Measurements from ENCODE around the gene NIPA2. TPM values are rescaled to one million over a fixed set of nuclear protein-coding genes. Genes with fewer than 3 reads are reported as not detected.

The NIPA2 gene
- polyA plus RNA-seq, 2 of the 4 experiments (the other 2 are of a cell fraction): 120 to 153 TPM

DNA sequence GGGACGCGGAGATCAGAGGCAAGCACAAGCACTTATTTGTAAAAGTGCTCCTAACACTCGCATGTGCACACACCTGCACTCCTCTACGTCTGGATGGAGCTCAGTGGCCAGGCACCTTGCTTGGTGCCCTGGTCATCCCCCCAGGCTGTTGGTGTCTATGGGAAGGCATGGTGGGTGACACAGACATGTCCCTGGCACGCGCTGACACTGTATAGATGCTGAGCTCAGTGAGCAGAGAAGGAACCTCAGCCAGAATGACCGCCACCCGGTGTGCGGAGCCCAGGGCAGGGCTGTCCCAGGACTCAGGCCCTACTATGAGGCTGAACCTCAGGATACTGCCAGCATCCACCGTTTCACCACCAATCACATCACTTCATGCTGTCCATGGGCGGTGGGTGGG is 64.5 kb downstream of the NIPA2 start:
- CTCF ChIA-PET: interaction anchor here (1.0 kb wide), 1 partner anchor 61 kb away, joined by 3 read pairs; no protein-coding TSS in a partner anchor
- H3K4me1 ChIP-seq: no peaks in the 10 kb centered on the region
- H3K27ac ChIP-seq: no peak overlapping the region
- TF ChIP-seq, protein P1, sequence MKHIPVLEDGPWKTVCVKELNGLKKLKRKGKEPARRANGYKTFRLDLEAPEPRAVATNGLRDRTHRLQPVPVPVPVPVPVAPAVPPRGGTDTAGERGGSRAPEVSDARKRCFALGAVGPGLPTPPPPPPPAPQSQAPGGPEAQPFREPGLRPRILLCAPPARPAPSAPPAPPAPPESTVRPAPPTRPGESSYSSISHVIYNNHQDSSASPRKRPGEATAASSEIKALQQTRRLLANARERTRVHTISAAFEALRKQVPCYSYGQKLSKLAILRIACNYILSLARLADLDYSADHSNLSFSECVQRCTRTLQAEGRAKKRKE (CRISPR knock-in tag; IDR thresholded peaks at IDR 0.05; ENCODE audit: low read depth): no peak
- TF ChIP-seq, protein P2, sequence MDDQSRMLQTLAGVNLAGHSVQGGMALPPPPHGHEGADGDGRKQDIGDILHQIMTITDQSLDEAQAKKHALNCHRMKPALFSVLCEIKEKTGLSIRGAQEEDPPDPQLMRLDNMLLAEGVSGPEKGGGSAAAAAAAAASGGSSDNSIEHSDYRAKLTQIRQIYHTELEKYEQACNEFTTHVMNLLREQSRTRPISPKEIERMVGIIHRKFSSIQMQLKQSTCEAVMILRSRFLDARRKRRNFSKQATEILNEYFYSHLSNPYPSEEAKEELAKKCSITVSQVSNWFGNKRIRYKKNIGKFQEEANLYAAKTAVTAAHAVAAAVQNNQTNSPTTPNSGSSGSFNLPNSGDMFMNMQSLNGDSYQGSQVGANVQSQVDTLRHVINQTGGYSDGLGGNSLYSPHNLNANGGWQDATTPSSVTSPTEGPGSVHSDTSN (IDR thresholded peaks at IDR 0.05): no peak
- TF ChIP-seq HEYL (CRISPR knock-in tag; IDR thresholded peaks at IDR 0.05) (no peak), TFCP2L1 (CRISPR knock-in tag; IDR thresholded peaks at IDR 0.05) (no peak), TP53 (CRISPR knock-in tag; IDR thresholded peaks at IDR 0.05) (no peak), CBX8 (IDR thresholded peaks at IDR 0.05) (no peak), EP300 (IDR thresholded peaks at IDR 0.05) (no peak), CEBPB (IDR thresholded peaks at IDR 0.05) (no peak), ZSCAN20 (CRISPR knock-in tag; IDR thresholded peaks at IDR 0.05) (no peak), NPAS2 (CRISPR knock-in tag; IDR thresholded peaks at IDR 0.05; ENCODE audit: borderline replicate concordance) (no peak), HOXB13 (CRISPR knock-in tag; IDR thresholded peaks at IDR 0.05; ENCODE audit: low read depth) (no peak), HOXB5 (CRISPR knock-in tag; IDR thresholded peaks at IDR 0.05) (no peak), ZC3H11A (IDR thresholded peaks at IDR 0.05) (no peak)
- TF ChIP-seq, protein P3, sequence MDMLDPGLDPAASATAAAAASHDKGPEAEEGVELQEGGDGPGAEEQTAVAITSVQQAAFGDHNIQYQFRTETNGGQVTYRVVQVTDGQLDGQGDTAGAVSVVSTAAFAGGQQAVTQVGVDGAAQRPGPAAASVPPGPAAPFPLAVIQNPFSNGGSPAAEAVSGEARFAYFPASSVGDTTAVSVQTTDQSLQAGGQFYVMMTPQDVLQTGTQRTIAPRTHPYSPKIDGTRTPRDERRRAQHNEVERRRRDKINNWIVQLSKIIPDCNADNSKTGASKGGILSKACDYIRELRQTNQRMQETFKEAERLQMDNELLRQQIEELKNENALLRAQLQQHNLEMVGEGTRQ (IDR thresholded peaks at IDR 0.05): no peak
- ATAC-seq (peak in 1 of 2 experiments; percentile 11; a peak in 2 of 6 replicates), DNase-seq (ENCODE audit: low read depth in 1 of 2, low spot score in 1 of 2) (no peak), FAIRE-seq (no peak)
- 0 out of 3 replicates have a peak, but pooled peaks cover 4% of the 10 kb centered on the region for H3K9me3 ChIP-seq
- 96% methylated on average over 8 of the region's 11 CpGs for WGBS (ENCODE audit: missing lambda C conversion rate)
- no peak overlapping the region for H3K4me3 ChIP-seq
- no peak overlapping the region for H3K4me2 ChIP-seq
- POLR2A ChIA-PET: no interaction called here

DNA sequence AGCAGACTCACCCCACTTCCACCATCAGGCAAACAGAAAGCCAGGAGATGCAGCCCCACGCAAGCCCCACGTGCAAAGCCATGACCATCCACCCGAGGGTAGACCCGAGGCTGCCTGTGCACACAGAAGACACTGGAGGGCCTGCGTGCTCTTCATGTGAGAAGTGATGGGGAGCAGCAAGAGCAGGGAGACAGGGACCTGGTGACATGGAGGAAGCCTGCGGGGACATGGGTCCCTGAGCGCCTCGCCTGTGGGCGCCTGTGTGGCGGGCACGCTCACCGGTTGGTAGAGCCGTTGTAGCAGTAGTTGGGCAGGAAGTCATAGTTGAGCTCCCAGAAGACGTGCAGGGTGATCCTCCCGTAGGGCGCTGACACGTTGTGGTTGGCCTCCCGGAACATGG is 65.0 kb downstream of the NIPA2 start:
- ChIA-PET CTCF (interaction anchor here (0.9 kb wide), 2 partner anchors 26 to 35 kb away, joined by 4 read pairs; no protein-coding TSS in a partner anchor), POLR2A (no interaction called here)
- ATAC-seq: peak; percentile 21 to 28; a peak in 3 of 6 replicates
- TF ChIP-seq CBX8 (IDR thresholded peaks at IDR 0.05) (no peak), POLR2A (IDR thresholded peaks at IDR 0.05; ENCODE audit: low read length) (no peak), EHF (CRISPR knock-in tag; IDR thresholded peaks at IDR 0.05) (no peak), MAFK (IDR thresholded peaks at IDR 0.05; ENCODE audit: partially characterized antibody) (no peak), KDM1A (IDR thresholded peaks at IDR 0.05; ENCODE audit: low read depth) (no peak)
- TF ChIP-seq, protein P1 (CRISPR knock-in tag; IDR thresholded peaks at IDR 0.05; ENCODE audit: low read depth): no peak
- no peak overlapping the region for H3K4me2 ChIP-seq
- H3K4me1 ChIP-seq: no peaks in the 10 kb centered on the region
- WGBS (ENCODE audit: missing lambda C conversion rate): 93% methylated on average over 18 of the region's 18 CpGs
- no peak for FAIRE-seq
- no peak overlapping the region for H3K4me3 ChIP-seq
- H3K9me3 ChIP-seq: 0 out of 3 replicates have a peak, but pooled peaks cover 4% of the 10 kb centered on the region
- no peak for DNase-seq (ENCODE audit: low read depth in 1 of 2, low spot score in 1 of 2)
- H3K27ac ChIP-seq: no peak overlapping the region

DNA sequence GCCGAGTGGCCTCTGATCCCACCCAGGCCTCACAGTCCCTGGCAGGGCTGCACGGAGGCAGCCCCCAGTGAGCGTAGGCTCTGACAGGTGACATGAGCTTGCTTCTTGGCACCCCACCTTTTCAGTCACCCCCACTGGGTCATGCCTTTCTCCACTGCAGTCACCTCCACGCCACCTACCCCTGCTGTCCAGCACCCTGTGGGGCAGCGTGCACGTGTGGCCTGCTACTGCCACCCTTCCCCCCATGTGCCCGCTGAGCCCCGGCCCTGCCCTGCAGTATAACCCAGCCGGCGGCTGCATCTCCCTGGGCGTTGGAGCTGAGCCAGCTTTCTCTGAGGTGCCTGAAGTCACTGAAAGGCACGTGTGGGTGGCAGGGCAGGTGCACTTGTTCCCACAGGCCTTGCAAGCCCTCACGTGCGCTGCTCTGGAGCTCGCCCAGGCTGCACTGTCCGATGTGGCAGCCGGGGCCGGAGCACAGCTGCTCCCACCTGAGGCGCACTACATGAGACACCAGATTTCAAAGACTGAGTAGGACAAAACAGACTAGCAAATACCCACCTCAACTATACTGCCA is 65.6 kb downstream of the NIPA2 start:
- H3K4me2 ChIP-seq: no peak overlapping the region
- POLR2A ChIA-PET: no interaction called here
- ATAC-seq (peak in 1 of 2 experiments; percentile 20; a peak in 3 of 6 replicates), DNase-seq (ENCODE audit: low read depth in 1 of 2, low spot score in 1 of 2) (no peak), FAIRE-seq (no peak)
- CTCF ChIA-PET: interaction anchor here (0.9 kb wide), 2 partner anchors 26 to 35 kb away, joined by 4 read pairs; no protein-coding TSS in a partner anchor
- H3K9me3 ChIP-seq: 0 out of 3 replicates have a peak, but pooled peaks cover 4% of the 10 kb centered on the region
- TF ChIP-seq EP300 (IDR thresholded peaks at IDR 0.05): no peak
- no peak for TF ChIP-seq TFCP2L1 (CRISPR knock-in tag; IDR thresholded peaks at IDR 0.05)
- WGBS (ENCODE audit: missing lambda C conversion rate): 95% methylated on average over 18 of the region's 19 CpGs
- H3K4me1 ChIP-seq: no peaks in the 10 kb centered on the region
- no peak overlapping the region for H3K4me3 ChIP-seq
- H3K27ac ChIP-seq: no peak overlapping the region

All from A549 (cell line).